Neural progenitor cell (in vitro differentiated cells): ENCODE data around the gene MAGI3.

Experiments used
- CTCF ChIP-seq: fragments of 200-600 bp; sonication (generic); IDR thresholded peaks from 2 replicates; pipeline ENCODE4 v1.5.1; 2017; ENCODE audit warnings: antibody characterized with exemption, mild to moderate bottlenecking
- EZH2 ChIP-seq: fragments of 200-600 bp; sonication (generic); IDR thresholded peaks from 2 replicates; pipeline ENCODE4 v1.6.1; 2017; ENCODE audit warnings: antibody characterized with exemption, mild to moderate bottlenecking, moderate library complexity

- TF ChIP-seq CTCF (no peak), EZH2 (no peak)
These were observed 258.2 kb downstream of the MAGI3 start for GRCh38 chr1:113648478-113648877.
